Loucy (cell line): ENCODE measurements around the gene BCR.

ENCODE experiments used
- H2AFZ ChIP-seq: fragments of 200-600 bp; sonication (generic); 2 replicates; pipeline ENCODE4 v1.6.0; 2016; ENCODE audit warnings: antibody characterized with exemption, mild to moderate bottlenecking, low read length, moderate library complexity
- H3F3A ChIP-seq: fragments of 200-600 bp; 2 replicates; pipeline ENCODE4 v1.6.0; 2016; ENCODE audit warnings: antibody characterized with exemption, low read depth, mild to moderate bottlenecking
- H3K27me3 ChIP-seq: fragments of 200-600 bp; sonication (generic); 2 replicates; pipeline ENCODE4 v1.6.1; 2014; ENCODE audit warnings: low read length, mild to moderate bottlenecking; ENCODE audit not compliant: insufficient read depth, poor library complexity, severe bottlenecking
- H3K36me3 ChIP-seq: fragments of 200-600 bp; sonication (generic); 2 replicates; pipeline ENCODE4 v1.6.1; 2016; ENCODE audit warnings: low read length; ENCODE audit not compliant: insufficient read depth
- H3K4me1 ChIP-seq: fragments of 200-600 bp; sonication (generic); 2 replicates; pipeline ENCODE4 v1.5.1; 2014; ENCODE audit warnings: low read length, mild to moderate bottlenecking; ENCODE audit not compliant: insufficient read depth, poor library complexity, severe bottlenecking
- H3K4me2 ChIP-seq: fragments of 200-600 bp; sonication (generic); 2 replicates; pipeline ENCODE4 v1.6.0; 2014; ENCODE audit warnings: antibody characterized with exemption, low read length, low read depth, mild to moderate bottlenecking; ENCODE audit not compliant: poor library complexity, severe bottlenecking
- H3K4me3 ChIP-seq: fragments of 200-600 bp; sonication (generic); 2 replicates; pipeline ENCODE4 v1.5.1; 2014; ENCODE audit warnings: low read length, mild to moderate bottlenecking, mixed read lengths; ENCODE audit not compliant: poor library complexity, severe bottlenecking
- H3K79me2 ChIP-seq: fragments of 200-600 bp; sonication (generic); 2 replicates; pipeline ENCODE4 v1.6.1; 2014; ENCODE audit warnings: low read length; ENCODE audit not compliant: insufficient read depth
- H3K9ac ChIP-seq: fragments of 200-600 bp; sonication (generic); 2 replicates; pipeline ENCODE4 v1.6.0; 2014; ENCODE audit warnings: mild to moderate bottlenecking, low read depth, low read length, moderate library complexity; ENCODE audit not compliant: poor library complexity, severe bottlenecking
- H3K9me2 ChIP-seq: fragments of 200-600 bp; sonication (generic); replicated peaks from 2 replicates; pipeline ENCODE4 v1.6.1; 2016; ENCODE audit warnings: low read depth, low read length, mixed read lengths
- H3K9me3 ChIP-seq: fragments of 200-600 bp; sonication (generic); 2 replicates; pipeline ENCODE4 v1.6.1; 2014; ENCODE audit warnings: mild to moderate bottlenecking, antibody characterized with exemption, low read length, low read depth; ENCODE audit not compliant: insufficient read depth
- H4K20me1 ChIP-seq: fragments of 200-600 bp; sonication (generic); 2 replicates; pipeline ENCODE4 v1.6.0; 2014; ENCODE audit warnings: antibody characterized with exemption, low read length, mild to moderate bottlenecking; ENCODE audit not compliant: insufficient read depth, poor library complexity, severe bottlenecking
- EZH2phosphoT487 ChIP-seq: fragments of 200-600 bp; IDR thresholded peaks from 2 replicates; pipeline ENCODE4 v1.6.1; 2018; ENCODE audit warnings: antibody characterized with exemption, mild to moderate bottlenecking, moderate library complexity, borderline replicate concordance
- TF ChIP-seq, protein P1 (sequence below): fragments of 200-600 bp; sonication (generic); conservative IDR thresholded peaks from 2 replicates; pipeline ENCODE4 v1.5.1; 2014; ENCODE audit warnings: mild to moderate bottlenecking, antibody characterized with exemption, low read length

Gene BCR

DNA sequence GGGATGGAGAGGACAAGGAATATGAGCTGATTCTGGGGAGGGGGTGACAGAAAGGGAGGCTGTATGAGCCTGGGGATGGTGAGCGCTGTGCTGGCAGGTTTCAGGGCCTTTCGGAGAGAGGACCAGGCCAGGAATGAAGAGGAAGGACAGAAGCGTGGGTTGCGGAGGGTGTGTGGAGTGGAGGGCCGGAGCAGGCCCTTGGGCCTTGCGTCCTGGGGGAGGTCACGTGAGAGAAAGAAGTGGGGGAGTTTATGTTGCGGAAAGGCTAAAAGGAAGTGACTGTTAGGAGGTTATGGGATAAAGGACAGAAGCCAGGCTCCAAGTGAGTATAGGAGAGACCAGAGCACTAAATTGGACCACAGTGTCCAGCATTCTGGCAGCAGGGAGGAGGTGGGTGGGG is 17.5 kb downstream of the BCR start:
- H3K4me2 ChIP-seq, result no peak overlapping the region
- TF ChIP-seq, protein P1, sequence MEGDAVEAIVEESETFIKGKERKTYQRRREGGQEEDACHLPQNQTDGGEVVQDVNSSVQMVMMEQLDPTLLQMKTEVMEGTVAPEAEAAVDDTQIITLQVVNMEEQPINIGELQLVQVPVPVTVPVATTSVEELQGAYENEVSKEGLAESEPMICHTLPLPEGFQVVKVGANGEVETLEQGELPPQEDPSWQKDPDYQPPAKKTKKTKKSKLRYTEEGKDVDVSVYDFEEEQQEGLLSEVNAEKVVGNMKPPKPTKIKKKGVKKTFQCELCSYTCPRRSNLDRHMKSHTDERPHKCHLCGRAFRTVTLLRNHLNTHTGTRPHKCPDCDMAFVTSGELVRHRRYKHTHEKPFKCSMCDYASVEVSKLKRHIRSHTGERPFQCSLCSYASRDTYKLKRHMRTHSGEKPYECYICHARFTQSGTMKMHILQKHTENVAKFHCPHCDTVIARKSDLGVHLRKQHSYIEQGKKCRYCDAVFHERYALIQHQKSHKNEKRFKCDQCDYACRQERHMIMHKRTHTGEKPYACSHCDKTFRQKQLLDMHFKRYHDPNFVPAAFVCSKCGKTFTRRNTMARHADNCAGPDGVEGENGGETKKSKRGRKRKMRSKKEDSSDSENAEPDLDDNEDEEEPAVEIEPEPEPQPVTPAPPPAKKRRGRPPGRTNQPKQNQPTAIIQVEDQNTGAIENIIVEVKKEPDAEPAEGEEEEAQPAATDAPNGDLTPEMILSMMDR, result no peak
- TF ChIP-seq EZH2phosphoT487, result no peak
- no peaks in the 10 kb centered on the region for H3K9me2 ChIP-seq
- H2AFZ ChIP-seq, result no peak overlapping the region
- no peaks in the 10 kb centered on the region for H3K9me3 ChIP-seq
- no peak overlapping the region for H3K4me3 ChIP-seq
- no peaks in the 10 kb centered on the region for H3F3A ChIP-seq
- H3K9ac ChIP-seq, result no peak overlapping the region
- H4K20me1 ChIP-seq, result peaks cover 95% of the 10 kb centered on the region
- peaks cover 14% of the 10 kb centered on the region for H3K4me1 ChIP-seq
- peaks cover 80% of the 10 kb centered on the region for H3K36me3 ChIP-seq
- H3K27me3 ChIP-seq, result no peaks in the 10 kb centered on the region
- H3K79me2 ChIP-seq, result peaks cover 100% of the 10 kb centered on the region

- Histone ChIP-seq H4K20me1 (peaks cover 95% of the 10 kb centered on the region), H3K4me2 (no peak overlapping the region), H3K9ac (no peak overlapping the region), H3K27me3 (no peaks in the 10 kb centered on the region), H3K9me3 (no peaks in the 10 kb centered on the region), H3K4me1 (peaks cover 7% of the 10 kb centered on the region), H3K9me2 (no peaks in the 10 kb centered on the region), H3K4me3 (no peak overlapping the region), H3K79me2 (peaks cover 100% of the 10 kb centered on the region), H3F3A (no peaks in the 10 kb centered on the region), H3K36me3 (peaks cover 80% of the 10 kb centered on the region), H2AFZ (no peak overlapping the region)
- TF ChIP-seq, protein P1, result no peak
- TF ChIP-seq EZH2phosphoT487, result no peak
These were observed 18.9 kb downstream of the BCR start for GRCh38 chr22:23199159-23199558.

GRCh38 chr22:23200898-23201297 is 20.6 kb downstream of the BCR start:
- H3K79me2 ChIP-seq, result peaks cover 100% of the 10 kb centered on the region
- no peaks in the 10 kb centered on the region for H3K9me3 ChIP-seq
- peaks cover 96% of the 10 kb centered on the region for H4K20me1 ChIP-seq
- no peaks in the 10 kb centered on the region for H3F3A ChIP-seq
- TF ChIP-seq, protein P1, result no peak
- no peak for TF ChIP-seq EZH2phosphoT487
- no peak overlapping the region for H3K9ac ChIP-seq
- H3K27me3 ChIP-seq, result no peaks in the 10 kb centered on the region
- H3K4me1 ChIP-seq, result peaks cover 7% of the 10 kb centered on the region
- H3K9me2 ChIP-seq, result no peaks in the 10 kb centered on the region
- H2AFZ ChIP-seq, result no peak overlapping the region
- no peak overlapping the region for H3K4me3 ChIP-seq
- no peak overlapping the region for H3K4me2 ChIP-seq
- peaks cover 88% of the 10 kb centered on the region for H3K36me3 ChIP-seq
